ENCODE measurements around the gene EIF4G3.

Gene EIF4G3

DNA sequence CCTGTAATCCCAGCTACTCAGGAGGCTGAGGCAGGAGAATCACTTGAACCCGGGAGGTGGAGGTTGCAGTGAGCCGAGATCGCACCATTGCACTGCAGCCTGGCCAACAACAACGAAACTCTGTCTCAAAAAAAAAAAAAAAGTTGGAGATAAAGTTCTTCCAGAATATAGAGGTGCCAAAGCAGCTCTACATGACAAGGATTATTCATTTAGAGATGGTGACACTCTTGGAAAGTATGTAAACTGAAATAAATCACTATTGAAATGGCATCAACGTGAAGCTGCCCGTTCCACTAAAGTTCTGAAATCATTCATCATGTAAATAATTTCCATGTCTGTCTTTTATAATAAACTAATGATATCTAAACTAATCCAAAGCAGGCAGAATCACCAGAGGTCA is 14.9 kb downstream of the EIF4G3 start:
- DNase-seq: no peak
- H3K23ac ChIP-seq (ENCODE audit: low read length in 2 of 2): no peak overlapping the region
- peaks cover 24 to 27% of the 10 kb centered on the region in 2 experiments for H3K36me3 ChIP-seq (ENCODE audit: control insufficient read depth in 1 of 2, insufficient read depth in 2 of 2, low read depth in 1 of 2, low read length in 2 of 2)
- H2BK12ac ChIP-seq (ENCODE audit: low read length in 2 of 2): no peak overlapping the region
- H2AFZ ChIP-seq (ENCODE audit: low read depth, low read length): no peak overlapping the region
- H3K27me3 ChIP-seq (ENCODE audit: control insufficient read depth in 1 of 2, insufficient read depth in 1 of 2, low read length in 2 of 2): no peaks in the 10 kb centered on the region
- H3K27ac ChIP-seq (ENCODE audit: low read length, poor library complexity, severe bottlenecking): no peak overlapping the region
- WGBS: 100% methylated on average over 3 of the region's 6 CpGs
- peaks cover under 1% of the 10 kb centered on the region for H3K4me1 ChIP-seq (ENCODE audit: control insufficient read depth, insufficient read depth, low read depth, low read length)
- no peak overlapping the region for H3K4ac ChIP-seq (ENCODE audit: low read depth in 1 of 2, low read length in 2 of 2)
- no peak overlapping the region for H3K18ac ChIP-seq (ENCODE audit: low read depth in 1 of 2, low read length in 2 of 2)
- H2BK15ac ChIP-seq (ENCODE audit: low read depth, poor library complexity, severe bottlenecking): no peak overlapping the region
- no peak overlapping the region for H4K8ac ChIP-seq (ENCODE audit: low read length)
- H3K79me1 ChIP-seq (replicated peaks; ENCODE audit: low read length, poor library complexity, severe bottlenecking): peaks cover 8% of the 10 kb centered on the region
- H3K4me3 ChIP-seq (ENCODE audit: insufficient read depth in 1 of 2, low read depth in 1 of 2, low read length in 2 of 2): no peak overlapping the region
- H3K9ac ChIP-seq (ENCODE audit: low read length): no peak overlapping the region
- H3K9me3 ChIP-seq (ENCODE audit: control insufficient read depth, low read length): peaks cover 3% of the 10 kb centered on the region
- H2BK5ac ChIP-seq (ENCODE audit: low read depth, low read length, poor library complexity, severe bottlenecking): no peak overlapping the region
- no peak overlapping the region for H3K4me2 ChIP-seq (ENCODE audit: low read length, poor library complexity, severe bottlenecking)
- H2AK5ac ChIP-seq (ENCODE audit: low read length, severe bottlenecking): no peak overlapping the region
- no peak overlapping the region for H3K14ac ChIP-seq (ENCODE audit: low read length in 2 of 2)
- H4K91ac ChIP-seq (ENCODE audit: low read length): no peak overlapping the region
- no peak overlapping the region for H2BK120ac ChIP-seq (ENCODE audit: low read depth, low read length)

- Histone ChIP-seq H3K27ac (ENCODE audit: low read length, poor library complexity, severe bottlenecking) (no peak overlapping the region), H4K91ac (ENCODE audit: low read length) (no peak overlapping the region), H3K4me1 (ENCODE audit: control insufficient read depth, insufficient read depth, low read depth, low read length) (peaks cover 4% of the 10 kb centered on the region), H3K14ac (ENCODE audit: low read length in 2 of 2) (no peak overlapping the region), H3K4me3 (ENCODE audit: insufficient read depth in 1 of 2, low read depth in 1 of 2, low read length in 2 of 2) (no peak overlapping the region), H3K36me3 (ENCODE audit: control insufficient read depth in 1 of 2, insufficient read depth in 2 of 2, low read depth in 1 of 2, low read length in 2 of 2) (peaks cover 18 to 20% of the 10 kb centered on the region in 2 experiments), H2AK5ac (ENCODE audit: low read length, severe bottlenecking) (no peak overlapping the region), H3K9me3 (ENCODE audit: control insufficient read depth, low read length) (peaks cover 3% of the 10 kb centered on the region), H2BK15ac (ENCODE audit: low read depth, poor library complexity, severe bottlenecking) (no peak overlapping the region), H3K18ac (ENCODE audit: low read depth in 1 of 2, low read length in 2 of 2) (no peak overlapping the region), H3K79me1 (replicated peaks; ENCODE audit: low read length, poor library complexity, severe bottlenecking) (peaks cover 10% of the 10 kb centered on the region), H3K4me2 (ENCODE audit: low read length, poor library complexity, severe bottlenecking) (no peak overlapping the region), H2AFZ (ENCODE audit: low read depth, low read length) (no peak overlapping the region), H3K27me3 (ENCODE audit: control insufficient read depth in 1 of 2, insufficient read depth in 1 of 2, low read length in 2 of 2) (no peaks in the 10 kb centered on the region), H3K4ac (ENCODE audit: low read depth in 1 of 2, low read length in 2 of 2) (no peak overlapping the region), H3K9ac (ENCODE audit: low read length) (no peak overlapping the region), H3K23ac (ENCODE audit: low read length in 2 of 2) (no peak overlapping the region), H2BK120ac (ENCODE audit: low read depth, low read length) (no peak overlapping the region), H2BK12ac (ENCODE audit: low read length in 2 of 2) (no peak overlapping the region), H2BK5ac (ENCODE audit: low read depth, low read length, poor library complexity, severe bottlenecking) (no peak overlapping the region), H4K8ac (ENCODE audit: low read length) (no peak overlapping the region)
- WGBS: 90% methylated on average over 3 of the region's 3 CpGs
- no peak for DNase-seq
These were observed 16.4 kb downstream of the EIF4G3 start for GRCh38 chr1:21160263-21160796.

- Histone ChIP-seq H3K4me1 (ENCODE audit: control insufficient read depth, insufficient read depth, low read depth, low read length) (peaks cover 4% of the 10 kb centered on the region), H3K36me3 (ENCODE audit: control insufficient read depth in 1 of 2, insufficient read depth in 2 of 2, low read depth in 1 of 2, low read length in 2 of 2) (peaks cover 20 to 24% of the 10 kb centered on the region in 2 experiments), H3K18ac (ENCODE audit: low read depth in 1 of 2, low read length in 2 of 2) (no peak overlapping the region), H3K4ac (ENCODE audit: low read depth in 1 of 2, low read length in 2 of 2) (no peak overlapping the region), H3K4me2 (ENCODE audit: low read length, poor library complexity, severe bottlenecking) (no peak overlapping the region), H3K27me3 (ENCODE audit: control insufficient read depth in 1 of 2, insufficient read depth in 1 of 2, low read length in 2 of 2) (no peaks in the 10 kb centered on the region), H2BK12ac (ENCODE audit: low read length in 2 of 2) (no peak overlapping the region), H3K9ac (ENCODE audit: low read length) (no peak overlapping the region), H4K8ac (ENCODE audit: low read length) (no peak overlapping the region), H3K27ac (ENCODE audit: low read length, poor library complexity, severe bottlenecking) (no peak overlapping the region), H3K79me1 (replicated peaks; ENCODE audit: low read length, poor library complexity, severe bottlenecking) (peaks cover 13% of the 10 kb centered on the region), H2AK5ac (ENCODE audit: low read length, severe bottlenecking) (no peak overlapping the region), H3K23ac (ENCODE audit: low read length in 2 of 2) (no peak overlapping the region), H4K91ac (ENCODE audit: low read length) (no peak overlapping the region), H2BK5ac (ENCODE audit: low read depth, low read length, poor library complexity, severe bottlenecking) (no peak overlapping the region), H3K4me3 (ENCODE audit: insufficient read depth in 1 of 2, low read depth in 1 of 2, low read length in 2 of 2) (no peak overlapping the region), H3K14ac (ENCODE audit: low read length in 2 of 2) (no peak overlapping the region), H2BK15ac (ENCODE audit: low read depth, poor library complexity, severe bottlenecking) (no peak overlapping the region), H3K9me3 (ENCODE audit: control insufficient read depth, low read length) (no peaks in the 10 kb centered on the region), H2AFZ (ENCODE audit: low read depth, low read length) (no peak overlapping the region), H2BK120ac (ENCODE audit: low read depth, low read length) (no peak overlapping the region)
- DNase-seq: no peak
- WGBS: 50% methylated on average over 2 of the region's 3 CpGs
These were observed 18.8 kb downstream of the EIF4G3 start for GRCh38 chr1:21157868-21158267.

- peaks cover 20 to 24% of the 10 kb centered on the region in 2 experiments for H3K36me3 ChIP-seq (ENCODE audit: control insufficient read depth in 1 of 2, insufficient read depth in 2 of 2, low read depth in 1 of 2, low read length in 2 of 2)
These were observed 19.6 kb downstream of the EIF4G3 start for GRCh38 chr1:21157054-21157453.

More at GRCh38 chr1:21157054-21157453, 19.6 kb downstream of the EIF4G3 start:
- no peak overlapping the region for H3K4me3 ChIP-seq (ENCODE audit: insufficient read depth in 1 of 2, low read depth in 1 of 2, low read length in 2 of 2)
- H2BK5ac ChIP-seq (ENCODE audit: low read depth, low read length, poor library complexity, severe bottlenecking): no peak overlapping the region
- H3K27me3 ChIP-seq (ENCODE audit: control insufficient read depth in 1 of 2, insufficient read depth in 1 of 2, low read length in 2 of 2): no peaks in the 10 kb centered on the region
- H3K18ac ChIP-seq (ENCODE audit: low read depth in 1 of 2, low read length in 2 of 2): no peak overlapping the region
- no peak for DNase-seq
- no peak overlapping the region for H3K23ac ChIP-seq (ENCODE audit: low read length in 2 of 2)
- H2BK120ac ChIP-seq (ENCODE audit: low read depth, low read length): no peak overlapping the region
- no peak overlapping the region for H4K91ac ChIP-seq (ENCODE audit: low read length)
- no peak overlapping the region for H3K4me2 ChIP-seq (ENCODE audit: low read length, poor library complexity, severe bottlenecking)
- no peak overlapping the region for H2BK15ac ChIP-seq (ENCODE audit: low read depth, poor library complexity, severe bottlenecking)
- H2AFZ ChIP-seq (ENCODE audit: low read depth, low read length): no peak overlapping the region
- WGBS: 100% methylated on average over 2 of the region's 3 CpGs
- H3K27ac ChIP-seq (ENCODE audit: low read length, poor library complexity, severe bottlenecking): no peak overlapping the region
- peaks cover 5% of the 10 kb centered on the region for H3K4me1 ChIP-seq (ENCODE audit: control insufficient read depth, insufficient read depth, low read depth, low read length)
- peaks cover 13% of the 10 kb centered on the region for H3K79me1 ChIP-seq (replicated peaks; ENCODE audit: low read length, poor library complexity, severe bottlenecking)
- H2BK12ac ChIP-seq (ENCODE audit: low read length in 2 of 2): no peak overlapping the region
- H2AK5ac ChIP-seq (ENCODE audit: low read length, severe bottlenecking): no peak overlapping the region
- no peak overlapping the region for H3K14ac ChIP-seq (ENCODE audit: low read length in 2 of 2)
- no peaks in the 10 kb centered on the region for H3K9me3 ChIP-seq (ENCODE audit: control insufficient read depth, low read length)
- no peak overlapping the region for H3K4ac ChIP-seq (ENCODE audit: low read depth in 1 of 2, low read length in 2 of 2)
- H3K9ac ChIP-seq (ENCODE audit: low read length): no peak overlapping the region
- H4K8ac ChIP-seq (ENCODE audit: low read length): no peak overlapping the region

Data from mesenchymal stem cell (in vitro differentiated cells and primary cell).